AG09309 (cell line): ENCODE measurements around the gene INTS3.

ENCODE experiments used
- DNase-seq: peaks from one replicate; pipeline ENCODE4 v3.0.0-alpha.2; 2010; ENCODE audit warnings: low read depth
- H3K4me3 ChIP-seq: 2 replicates; pipeline ENCODE4 v1.5.1; 2011; ENCODE audit warnings: mild to moderate bottlenecking, low read depth, low read length, moderate library complexity; ENCODE audit not compliant: control insufficient read depth
- TF ChIP-seq, protein P1 (sequence below): IDR thresholded peaks from 2 replicates; pipeline ENCODE4 v1.5.1; 2011; ENCODE audit warnings: mild to moderate bottlenecking, low read depth, low read length, inconsistent platforms; ENCODE audit not compliant: insufficient read depth, control insufficient read depth; ENCODE audit errors: missing control alignments

INTS3 gene

DNA sequence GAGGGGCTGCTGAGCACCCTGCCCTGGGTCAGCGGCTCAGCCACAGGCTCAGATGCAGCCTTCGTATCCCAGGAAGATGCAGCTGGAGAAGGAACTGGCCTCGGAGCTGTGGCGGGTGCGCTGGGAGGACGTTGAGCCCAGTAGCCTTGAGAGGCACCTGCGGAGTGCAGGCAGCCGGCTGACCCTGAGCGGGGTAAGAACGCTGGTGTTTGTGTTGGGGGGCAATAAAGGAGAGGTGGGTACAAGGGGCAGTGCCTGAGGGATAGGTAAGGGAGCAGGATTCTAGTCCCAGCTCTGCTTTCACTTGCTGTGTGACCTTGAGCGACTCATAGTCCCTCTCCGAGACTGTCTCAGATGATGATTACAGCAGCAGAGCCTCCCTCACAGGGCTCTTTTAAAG lies 43.0 kb upstream of the INTS3 start:
- no peak overlapping the region for H3K4me3 ChIP-seq
- TF ChIP-seq, protein P1, sequence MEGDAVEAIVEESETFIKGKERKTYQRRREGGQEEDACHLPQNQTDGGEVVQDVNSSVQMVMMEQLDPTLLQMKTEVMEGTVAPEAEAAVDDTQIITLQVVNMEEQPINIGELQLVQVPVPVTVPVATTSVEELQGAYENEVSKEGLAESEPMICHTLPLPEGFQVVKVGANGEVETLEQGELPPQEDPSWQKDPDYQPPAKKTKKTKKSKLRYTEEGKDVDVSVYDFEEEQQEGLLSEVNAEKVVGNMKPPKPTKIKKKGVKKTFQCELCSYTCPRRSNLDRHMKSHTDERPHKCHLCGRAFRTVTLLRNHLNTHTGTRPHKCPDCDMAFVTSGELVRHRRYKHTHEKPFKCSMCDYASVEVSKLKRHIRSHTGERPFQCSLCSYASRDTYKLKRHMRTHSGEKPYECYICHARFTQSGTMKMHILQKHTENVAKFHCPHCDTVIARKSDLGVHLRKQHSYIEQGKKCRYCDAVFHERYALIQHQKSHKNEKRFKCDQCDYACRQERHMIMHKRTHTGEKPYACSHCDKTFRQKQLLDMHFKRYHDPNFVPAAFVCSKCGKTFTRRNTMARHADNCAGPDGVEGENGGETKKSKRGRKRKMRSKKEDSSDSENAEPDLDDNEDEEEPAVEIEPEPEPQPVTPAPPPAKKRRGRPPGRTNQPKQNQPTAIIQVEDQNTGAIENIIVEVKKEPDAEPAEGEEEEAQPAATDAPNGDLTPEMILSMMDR, result no peak
- DNase-seq, result no peak

- TF ChIP-seq, protein P1, result no peak
- no peak overlapping the region for H3K4me3 ChIP-seq
- DNase-seq, result no peak
Observed at GRCh38 chr1:153685544-153686340, 42.1 kb upstream of the INTS3 start.

- TF ChIP-seq, protein P1, result no peak
- no peak overlapping the region for H3K4me3 ChIP-seq
- no peak for DNase-seq
Observed at GRCh38 chr1:153687346-153688125, 40.3 kb upstream of the INTS3 start.

DNA sequence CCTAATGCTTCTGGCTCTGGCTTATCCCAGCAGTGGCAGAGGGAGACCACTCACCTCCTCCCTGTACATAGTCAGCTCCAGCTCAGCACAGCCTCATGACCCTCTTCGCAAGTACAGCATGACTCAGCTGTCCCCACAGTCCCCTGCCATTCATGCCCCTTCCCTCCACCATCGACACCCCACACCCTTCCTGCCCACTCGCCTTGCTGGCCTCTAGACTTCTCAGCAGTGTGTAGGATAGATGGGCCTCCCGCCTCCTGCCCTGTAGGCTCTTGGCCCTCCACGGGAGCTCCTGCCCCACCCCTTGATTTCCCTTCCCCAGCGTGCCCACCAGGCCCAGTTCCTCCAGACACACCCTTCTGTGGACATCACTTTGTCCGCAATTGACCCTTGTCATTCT lies 39.6 kb upstream of the INTS3 start:
- TF ChIP-seq, protein P1, result no peak
- H3K4me3 ChIP-seq, result no peak overlapping the region
- DNase-seq, result no peak

DNA sequence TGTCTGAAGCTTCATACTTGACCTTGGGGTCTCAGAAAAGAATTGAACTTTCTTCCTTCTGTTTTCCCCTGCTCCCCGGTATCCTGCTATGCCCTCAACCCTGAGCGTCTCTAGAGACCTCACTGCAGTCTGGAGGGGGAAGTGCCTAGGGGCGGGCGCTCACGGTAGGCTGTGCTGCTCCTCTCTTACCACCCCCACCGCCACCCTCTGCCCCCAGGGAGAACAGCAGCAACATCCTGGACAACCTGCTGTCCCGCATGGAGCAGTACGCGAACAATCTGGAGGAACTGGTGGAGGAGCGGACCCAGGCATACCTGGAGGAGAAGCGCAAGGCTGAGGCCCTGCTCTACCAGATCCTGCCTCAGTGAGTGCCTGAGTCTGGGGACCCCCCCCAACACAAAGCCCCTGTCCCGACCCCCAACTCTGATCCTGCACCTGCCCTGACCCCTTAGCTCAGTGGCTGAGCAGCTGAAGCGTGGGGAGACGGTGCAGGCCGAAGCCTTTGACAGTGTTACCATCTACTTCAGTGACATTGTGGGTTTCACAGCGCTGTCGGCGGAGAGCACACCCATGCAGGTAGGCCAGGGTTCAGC lies 39.0 kb upstream of the INTS3 start:
- DNase-seq, result no peak
- H3K4me3 ChIP-seq, result no peak overlapping the region
- TF ChIP-seq, protein P1, result no peak

DNA sequence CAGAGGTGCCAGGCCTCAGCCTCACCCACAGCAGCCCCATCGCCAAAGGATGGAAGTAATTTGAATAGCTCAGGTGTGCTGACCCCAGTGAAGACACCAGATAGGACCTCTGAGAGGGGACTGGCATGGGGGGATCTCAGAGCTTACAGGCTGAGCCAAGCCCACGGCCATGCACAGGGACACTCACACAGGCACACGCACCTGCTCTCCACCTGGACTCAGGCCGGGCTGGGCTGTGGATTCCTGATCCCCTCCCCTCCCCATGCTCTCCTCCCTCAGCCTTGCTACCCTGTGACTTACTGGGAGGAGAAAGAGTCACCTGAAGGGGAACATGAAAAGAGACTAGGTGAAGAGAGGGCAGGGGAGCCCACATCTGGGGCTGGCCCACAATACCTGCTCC lies 34.4 kb upstream of the INTS3 start:
- no peak for DNase-seq
- TF ChIP-seq, protein P1, result no peak
- H3K4me3 ChIP-seq, result no peak overlapping the region
